IMR-90 (cell line): ENCODE measurements around the gene DAPK1. TPM values are rescaled to one million over a fixed set of nuclear protein-coding genes. Genes with fewer than 3 reads are reported as not detected.

Experiments
- ATAC-seq: fragments of 200-7000 bp; cut with Tn5 transposase; 2 replicates; pipeline ENCODE4 v1.9.1; 2020; ENCODE audit warnings: low read depth, mild to moderate bottlenecking, moderate library complexity
- BruUV-seq: library from RNA; stranded (reverse); fragments of 400-500 nt; replicated peaks from 2 replicates; lab custom pipeline; 2021; lab: Mats Ljungman, UMichigan
- CTCF ChIA-PET: fragments of 300-600 bp; formaldehyde crosslinking; extraction: SDS; loops from one replicate; lab custom pipeline; 2021; ENCODE audit warnings: antibody characterized with exemption; lab: Yijun Ruan, JAX
- POLR2A ChIA-PET: fragments of 300-600 bp; sonication (Branson Sonifier 250); formaldehyde crosslinking; loops from one replicate; lab custom pipeline; 2022; ENCODE audit warnings: antibody characterized with exemption; ENCODE audit not compliant: unreplicated experiment; lab: Charles Lee
- DNase-seq: peaks from one replicate; pipeline ENCODE4 v3.0.0; 2013
- H2AFZ ChIP-seq: replicated peaks from 2 replicates; pipeline ENCODE3; 2013; ENCODE audit warnings: low read length, mild to moderate bottlenecking; ENCODE audit not compliant: poor library complexity
- H2AK5ac ChIP-seq: 2 replicates; pipeline ENCODE4 v1.6.1; 2013; ENCODE audit warnings: low read depth, low read length, inconsistent platforms
- H2AK9ac ChIP-seq: replicated peaks from 2 replicates; pipeline ENCODE3; 2013; ENCODE audit warnings: mild to moderate bottlenecking, low read depth, low read length, moderate library complexity; ENCODE audit not compliant: poor library complexity
- H2BK120ac ChIP-seq: 2 replicates; pipeline ENCODE4 v1.6.1; 2013; ENCODE audit warnings: low read depth, low read length, inconsistent platforms
- H2BK15ac ChIP-seq: 3 replicates; pipeline ENCODE4 v1.6.1; 2013; ENCODE audit warnings: low read depth, low read length, inconsistent platforms
- H2BK20ac ChIP-seq: 2 replicates; pipeline ENCODE4 v1.6.1; 2013; ENCODE audit warnings: low read depth, mild to moderate bottlenecking, inconsistent platforms, low read length, moderate library complexity
- H2BK5ac ChIP-seq: 2 replicates; pipeline ENCODE4 v1.6.1; 2013; ENCODE audit warnings: mild to moderate bottlenecking, low read depth, low read length, inconsistent platforms; ENCODE audit not compliant: poor library complexity, severe bottlenecking
- H3K14ac ChIP-seq: replicated peaks from 2 replicates; pipeline ENCODE4 v1.6.1; 2013; ENCODE audit warnings: low read depth, low read length, inconsistent platforms
- H3K18ac ChIP-seq: 2 replicates; pipeline ENCODE4 v1.6.1; 2013; ENCODE audit warnings: low read depth, low read length, control low read depth
- H3K23ac ChIP-seq: 2 replicates; pipeline ENCODE4 v1.6.1; 2013; ENCODE audit warnings: low read depth, low read length, inconsistent platforms
- H3K27ac ChIP-seq: 2 replicates; pipeline ENCODE4 v1.5.1; 2013; ENCODE audit warnings: mild to moderate bottlenecking, control low read depth, low read length; ENCODE audit not compliant: insufficient read depth
- H3K27me3 ChIP-seq: 2 replicates; pipeline ENCODE4 v1.6.1; 2013; ENCODE audit warnings: low read length; ENCODE audit not compliant: control insufficient read depth, insufficient read depth
- H3K36me3 ChIP-seq: 2 replicates; pipeline ENCODE4 v1.6.1; 2013; ENCODE audit warnings: low read length, mixed read lengths; ENCODE audit not compliant: control insufficient read depth, insufficient read depth
- H3K4ac ChIP-seq: 2 replicates; pipeline ENCODE4 v1.6.1; 2013; ENCODE audit warnings: low read depth, low read length, inconsistent platforms
- H3K4me1 ChIP-seq: 2 replicates; pipeline ENCODE4 v1.6.1; 2013; ENCODE audit warnings: low read length, mixed read lengths; ENCODE audit not compliant: control insufficient read depth, insufficient read depth
- H3K4me2 ChIP-seq: 2 replicates; pipeline ENCODE4 v1.6.1; 2013; ENCODE audit warnings: low read depth, mild to moderate bottlenecking, control low read depth, low read length, moderate library complexity
- H3K4me3 ChIP-seq: 2 replicates; pipeline ENCODE4 v1.5.1; 2013; ENCODE audit warnings: low read depth, mild to moderate bottlenecking, control low read depth, low read length, moderate library complexity; ENCODE audit not compliant: insufficient read depth
- H3K56ac ChIP-seq: 2 replicates; pipeline ENCODE4 v1.6.1; 2013; ENCODE audit warnings: low read length, inconsistent platforms; ENCODE audit not compliant: insufficient read depth; ENCODE audit errors: extremely low read depth
- H3K79me1 ChIP-seq, 2 experiments: 2 replicates each; pipeline ENCODE4 v1.6.1; 2013; ENCODE audit warnings: low read length in 2 of 2, inconsistent platforms in 1 of 2, low read depth in 1 of 2
- H3K9ac ChIP-seq: 2 replicates; pipeline ENCODE4 v1.6.1; 2013; ENCODE audit warnings: low read depth, low read length, control low read depth
- H3K9me1 ChIP-seq: 2 replicates; pipeline ENCODE4 v1.6.1; 2013; ENCODE audit warnings: low read length, inconsistent platforms; ENCODE audit not compliant: insufficient read depth
- H3K9me3 ChIP-seq: 2 replicates; pipeline ENCODE4 v1.6.1; 2013; ENCODE audit warnings: low read length; ENCODE audit not compliant: control insufficient read depth, insufficient read depth
- H4K20me1 ChIP-seq: 2 replicates; pipeline ENCODE4 v1.6.1; 2013; ENCODE audit warnings: low read length, inconsistent platforms; ENCODE audit not compliant: insufficient read depth
- H4K5ac ChIP-seq: 2 replicates; pipeline ENCODE4 v1.6.1; 2013; ENCODE audit warnings: mild to moderate bottlenecking, low read depth, low read length, control low read depth
- H4K8ac ChIP-seq, 2 experiments: 2 replicates each; pipeline ENCODE4 v1.6.1; 2013; ENCODE audit warnings: low read depth in 2 of 2, low read length in 2 of 2, control low read depth in 1 of 2, inconsistent platforms in 1 of 2
- H4K91ac ChIP-seq: 2 replicates; pipeline ENCODE4 v1.6.1; 2013; ENCODE audit warnings: low read depth, low read length, inconsistent platforms; ENCODE audit not compliant: insufficient read depth
- BHLHE40 ChIP-seq: fragments of 150-350 bp; IDR thresholded peaks from 2 replicates; pipeline ENCODE4 v1.6.1; 2016; ENCODE audit warnings: mild to moderate bottlenecking, low read depth, low read length
- CEBPB ChIP-seq: IDR thresholded peaks from 2 replicates; pipeline ENCODE4 v1.6.1; 2012; ENCODE audit warnings: low read depth, low read length, improper control_type of control experiment
- CHD1 ChIP-seq: IDR thresholded peaks from 2 replicates; pipeline ENCODE4 v1.6.1; 2012; ENCODE audit warnings: low read depth, low read length, improper control_type of control experiment
- FOS ChIP-seq: fragments of 150-350 bp; IDR thresholded peaks from 2 replicates; pipeline ENCODE4 v1.6.1; 2016; ENCODE audit warnings: low read depth, low read length
- MAFK ChIP-seq: IDR thresholded peaks from 2 replicates; pipeline ENCODE4 v1.6.1; 2012; ENCODE audit warnings: low read depth, low read length, improper control_type of control experiment
- MAZ ChIP-seq: IDR thresholded peaks from 2 replicates; pipeline ENCODE4 v1.6.1; 2012; ENCODE audit warnings: low read depth, mild to moderate bottlenecking, low read length, improper control_type of control experiment, moderate library complexity, borderline replicate concordance
- MXI1 ChIP-seq: IDR thresholded peaks from 2 replicates; pipeline ENCODE4 v1.6.1; 2012; ENCODE audit warnings: low read depth, mild to moderate bottlenecking, low read length, moderate library complexity, borderline replicate concordance
- NFE2L2 ChIP-seq: fragments of 150-350 bp; IDR thresholded peaks from 2 replicates; pipeline ENCODE4 v1.6.1; 2016; ENCODE audit warnings: low read depth, mild to moderate bottlenecking, low read length
- POLR2A ChIP-seq: IDR thresholded peaks from 2 replicates; pipeline ENCODE4 v1.6.1; 2012; ENCODE audit warnings: mild to moderate bottlenecking, low read depth, low read length
- RAD21 ChIP-seq: IDR thresholded peaks from 2 replicates; pipeline ENCODE4 v1.6.1; 2012; ENCODE audit warnings: low read length, improper control_type of control experiment
- RCOR1 ChIP-seq: IDR thresholded peaks from 2 replicates; pipeline ENCODE4 v1.6.1; 2012; ENCODE audit warnings: mild to moderate bottlenecking, low read length, improper control_type of control experiment; ENCODE audit not compliant: insufficient replicate concordance
- RFX5 ChIP-seq: IDR thresholded peaks from 2 replicates; pipeline ENCODE4 v1.8.0; 2012; ENCODE audit warnings: low read depth, mild to moderate bottlenecking, low read length, moderate library complexity
- SMC3 ChIP-seq: fragments of 150-350 bp; IDR thresholded peaks from 2 replicates; pipeline ENCODE4 v1.6.1; 2016; ENCODE audit warnings: low read depth, mild to moderate bottlenecking, antibody characterized with exemption, low read length, moderate library complexity
- WGBS, 2 experiments: methylation state at CpG; one replicate each; pipeline versions ENCODE4 v1.1.5 to v1.1.7; 2013; ENCODE audit warnings: missing lambda C conversion rate in 2 of 2; ENCODE audit not compliant: insufficient read length in 1 of 2; ENCODE audit errors: extremely low coverage in 2 of 2; 5-methylcytosine and 5-hydroxymethylcytosine counted together
- dilution Hi-C: fragments of 300-500 bp; cut with HindIII; formaldehyde crosslinking; loops from one replicate; pipeline ENCODE4 v1.14.3; 2018; ENCODE audit warnings: low sequenced_read_pairs; ENCODE audit not compliant: unreplicated experiment
- in situ Hi-C: fragments of 300-500 bp; cut with MboI; formaldehyde crosslinking; loops from 3 replicates; pipeline ENCODE4 v1.14.3; 2019; ENCODE audit warnings: low sequenced_read_pairs, inconsistent platforms, mixed read lengths
- intact Hi-C: fragments of 100-400 bp; cut with micrococcal nuclease; formaldehyde crosslinking; loops from 2 replicates; pipeline ENCODE4 v1.10.0; 2022
- polyA plus RNA-seq, 3 experiments: library from polyadenylated mRNA; depleted of rRNA; stranded (reverse); fragments of >200 nt; gene quantifications; 2 replicates each; pipeline ENCODE4 v1.2.3, GENCODE V29; 2012; ENCODE audit warnings: low replicate concordance in 1 of 3
- total RNA-seq: library from RNA; depleted of rRNA; stranded (reverse); fragments of >200 nt; gene quantifications from 2 replicates; pipeline ENCODE4 v1.2.3, GENCODE V29; 2012
- TF ChIP-seq, protein P1 (sequence below): fragments of 150-350 bp; IDR thresholded peaks from 2 replicates; pipeline ENCODE4 v1.6.1; 2016; ENCODE audit warnings: low read depth, mild to moderate bottlenecking, low read length, moderate library complexity, borderline replicate concordance
- TF ChIP-seq, protein P2 (sequence below): conservative IDR thresholded peaks from 2 replicates; pipeline ENCODE4 v1.5.1; 2012; ENCODE audit warnings: mild to moderate bottlenecking, low read depth, low read length, improper control_type of control experiment
- TF ChIP-seq, protein P3 (sequence below): fragments of 150-350 bp; IDR thresholded peaks from 2 replicates; pipeline ENCODE4 v1.6.1; 2017; ENCODE audit warnings: mild to moderate bottlenecking, antibody characterized with exemption, low read length, low read depth

DAPK1 gene
- total and polyA plus RNA-seq, 2 of the 4 experiments (the other 2 are of a cell fraction): under 0.01 to 0.03 TPM

DNA sequence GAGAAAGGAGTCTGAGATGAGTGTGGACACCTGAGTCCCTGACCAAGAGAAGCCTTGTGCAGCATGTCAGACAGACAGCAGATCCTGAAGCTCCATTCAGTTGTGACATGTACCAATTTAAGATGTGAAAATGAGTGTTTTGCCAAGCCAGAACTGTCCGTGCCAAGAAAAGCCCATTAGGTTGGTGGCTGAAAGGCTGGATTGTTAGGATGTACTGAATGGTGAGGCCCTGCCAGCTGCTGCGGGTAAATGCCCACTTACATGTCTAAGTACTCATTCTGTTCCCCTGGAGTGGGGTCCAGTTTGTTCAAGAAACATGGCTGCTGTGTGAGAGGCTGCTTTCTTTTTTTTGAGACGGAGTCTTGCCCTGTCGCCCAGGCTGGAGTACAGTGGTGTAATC, 14.6 kb downstream of the DAPK1 start:
- Histone ChIP-seq H3K9me3 (peaks cover 3% of the 10 kb centered on the region; the same call in 1 of the 2 replicates), H3K79me1 (no peaks in the 10 kb centered on the region), H3K4me2 (no peak overlapping the region), H3K23ac (no peak overlapping the region), H3K27ac (no peak overlapping the region), H3K27me3 (no peaks in the 10 kb centered on the region; the same call in 1 of the 2 replicates), H2BK120ac (no peak overlapping the region), H2BK20ac (no peak overlapping the region), H3K9me1 (no peaks in the 10 kb centered on the region), H3K18ac (no peak overlapping the region), H2BK15ac (no peak overlapping the region), H2BK5ac (no peak overlapping the region), H3K36me3 (no peaks in the 10 kb centered on the region), H2AFZ (no peak overlapping the region), H3K14ac (no peak overlapping the region), H2AK5ac (no peak overlapping the region), H4K5ac (no peak overlapping the region), H3K9ac (no peak overlapping the region), H4K8ac (no peak overlapping the region), H3K4me1 (no peaks in the 10 kb centered on the region), H4K91ac (no peak overlapping the region), H4K20me1 (no peaks in the 10 kb centered on the region), H3K4me3 (no peak overlapping the region), H2AK9ac (no peak overlapping the region), H3K4ac (no peak overlapping the region), H3K56ac (no peak overlapping the region)
- DNase-seq (no peak), ATAC-seq (no peak)
- TF ChIP-seq RCOR1 (no peak), RFX5 (no peak), FOS (no peak), MXI1 (no peak), CHD1 (no peak), NFE2L2 (no peak), POLR2A (no peak), RAD21 (no peak), MAFK (no peak), CEBPB (no peak), SMC3 (no peak), BHLHE40 (no peak), MAZ (no peak)
- TF ChIP-seq, protein P1, sequence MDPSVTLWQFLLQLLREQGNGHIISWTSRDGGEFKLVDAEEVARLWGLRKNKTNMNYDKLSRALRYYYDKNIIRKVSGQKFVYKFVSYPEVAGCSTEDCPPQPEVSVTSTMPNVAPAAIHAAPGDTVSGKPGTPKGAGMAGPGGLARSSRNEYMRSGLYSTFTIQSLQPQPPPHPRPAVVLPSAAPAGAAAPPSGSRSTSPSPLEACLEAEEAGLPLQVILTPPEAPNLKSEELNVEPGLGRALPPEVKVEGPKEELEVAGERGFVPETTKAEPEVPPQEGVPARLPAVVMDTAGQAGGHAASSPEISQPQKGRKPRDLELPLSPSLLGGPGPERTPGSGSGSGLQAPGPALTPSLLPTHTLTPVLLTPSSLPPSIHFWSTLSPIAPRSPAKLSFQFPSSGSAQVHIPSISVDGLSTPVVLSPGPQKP: no peak
- TF ChIP-seq, protein P2, sequence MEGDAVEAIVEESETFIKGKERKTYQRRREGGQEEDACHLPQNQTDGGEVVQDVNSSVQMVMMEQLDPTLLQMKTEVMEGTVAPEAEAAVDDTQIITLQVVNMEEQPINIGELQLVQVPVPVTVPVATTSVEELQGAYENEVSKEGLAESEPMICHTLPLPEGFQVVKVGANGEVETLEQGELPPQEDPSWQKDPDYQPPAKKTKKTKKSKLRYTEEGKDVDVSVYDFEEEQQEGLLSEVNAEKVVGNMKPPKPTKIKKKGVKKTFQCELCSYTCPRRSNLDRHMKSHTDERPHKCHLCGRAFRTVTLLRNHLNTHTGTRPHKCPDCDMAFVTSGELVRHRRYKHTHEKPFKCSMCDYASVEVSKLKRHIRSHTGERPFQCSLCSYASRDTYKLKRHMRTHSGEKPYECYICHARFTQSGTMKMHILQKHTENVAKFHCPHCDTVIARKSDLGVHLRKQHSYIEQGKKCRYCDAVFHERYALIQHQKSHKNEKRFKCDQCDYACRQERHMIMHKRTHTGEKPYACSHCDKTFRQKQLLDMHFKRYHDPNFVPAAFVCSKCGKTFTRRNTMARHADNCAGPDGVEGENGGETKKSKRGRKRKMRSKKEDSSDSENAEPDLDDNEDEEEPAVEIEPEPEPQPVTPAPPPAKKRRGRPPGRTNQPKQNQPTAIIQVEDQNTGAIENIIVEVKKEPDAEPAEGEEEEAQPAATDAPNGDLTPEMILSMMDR: no peak
- TF ChIP-seq, protein P3, sequence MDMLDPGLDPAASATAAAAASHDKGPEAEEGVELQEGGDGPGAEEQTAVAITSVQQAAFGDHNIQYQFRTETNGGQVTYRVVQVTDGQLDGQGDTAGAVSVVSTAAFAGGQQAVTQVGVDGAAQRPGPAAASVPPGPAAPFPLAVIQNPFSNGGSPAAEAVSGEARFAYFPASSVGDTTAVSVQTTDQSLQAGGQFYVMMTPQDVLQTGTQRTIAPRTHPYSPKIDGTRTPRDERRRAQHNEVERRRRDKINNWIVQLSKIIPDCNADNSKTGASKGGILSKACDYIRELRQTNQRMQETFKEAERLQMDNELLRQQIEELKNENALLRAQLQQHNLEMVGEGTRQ: no peak
- no TSS peak for BruUV-seq
- no CpG with 5 or more reads among the region's 4 CpGs for WGBS, 2 experiments
- dilution Hi-C loops: no loop called here
- CTCF ChIA-PET: no interaction called here
- POLR2A ChIA-PET: no interaction called here
- intact Hi-C loops: no loop called here
- in situ Hi-C loops: no loop called here
